Mucosa of descending colon (tissue), 3 donors: ENCODE measurements around the gene PSMD9. TPM values are rescaled to one million over a fixed set of nuclear protein-coding genes. Genes with fewer than 3 reads are reported as not detected.

Experiments
- ATAC-seq: fragments of 200-7000 bp; cut with Tn5 transposase; one replicate; pipeline ENCODE4 v1.9.1; 2020; ENCODE audit warnings: mild to moderate bottlenecking, moderate library complexity
- DNase-seq, 3 donors: peaks; one replicate each; pipeline ENCODE4 v3.0.0-alpha.2; 2020
- H3K36me3 ChIP-seq: fragments of 200-600 bp; one replicate; pipeline ENCODE4 v1.8.0; 2021; ENCODE audit warnings: low read depth, mild to moderate bottlenecking
- H3K4me1 ChIP-seq: fragments of 200-600 bp; one replicate; pipeline ENCODE4 v1.8.0; 2021; ENCODE audit warnings: low read depth, mild to moderate bottlenecking
- H3K4me3 ChIP-seq: fragments of 200-600 bp; one replicate; pipeline ENCODE4 v1.8.0; 2021; ENCODE audit warnings: mild to moderate bottlenecking
- H3K9me3 ChIP-seq: fragments of 200-600 bp; one replicate; pipeline ENCODE4 v1.8.0; 2021; ENCODE audit warnings: mild to moderate bottlenecking
- CTCF ChIP-seq: fragments of 200-600 bp; IDR thresholded peaks from one replicate; pipeline ENCODE4 v1.8.0; 2022; ENCODE audit warnings: antibody characterized with exemption, mild to moderate bottlenecking
- intact Hi-C, 2 donors: fragments of 100-400 bp; cut with DNase I in 1 of 2; cut with micrococcal nuclease in 1 of 2; formaldehyde crosslinking; loops; one replicate each; pipeline versions ENCODE4 v1.11.0 to v1.11.1; 2022; cut with DNase I, micrococcal nuclease
- total RNA-seq, 3 donors: library from RNA; stranded (reverse); fragmentation: NEBNext Ultra II Directional in 2 of 3; extraction: Animal tissue kit (Norgen Biotek cat#: 25700) in 2 of 3; gene quantifications; one replicate each; pipeline versions ENCODE4 v1.2.1 to v1.2.4, GENCODE V29; 2021 to 2023
- donor health status: DM: no; HTN: no; CAD: no; lungs with moderate emphysema.
- donor health status: DM: no; HTN: no; CAD: no.
- donor health status: DM: no; HTN: yes; CAD: no.

PSMD9 gene
- total RNA-seq, 3 donors from 2014 or later, result 45.0 to 45.6 (median 45.2) TPM

GRCh38 chr12:121946313-121947025 is 57.9 kb downstream of the PSMD9 start:
- intact Hi-C loops, result no loop called here

GRCh38 chr12:121947981-121948380 is 59.4 kb downstream of the PSMD9 start:
- no peak for TF ChIP-seq CTCF
- Histone ChIP-seq H3K9me3 (no peaks in the 10 kb centered on the region), H3K36me3 (no peaks in the 10 kb centered on the region), H3K4me1 (no peaks in the 10 kb centered on the region), H3K4me3 (no peak overlapping the region)
- ATAC-seq, result no peak
- no peak for DNase-seq
- intact Hi-C loops, result no loop called here

More at GRCh38 chr12:121946313-121947025, 57.9 kb downstream of the PSMD9 start:
- no peaks in the 10 kb centered on the region for H3K4me1 ChIP-seq
- no peak for ATAC-seq
- TF ChIP-seq CTCF, result no peak
- no peak for DNase-seq
- H3K9me3 ChIP-seq, result no peaks in the 10 kb centered on the region
- H3K36me3 ChIP-seq, result no peaks in the 10 kb centered on the region
- H3K4me3 ChIP-seq, result no peak overlapping the region

- H3K9me3 ChIP-seq, result no peaks in the 10 kb centered on the region
- ATAC-seq (no peak), DNase-seq (no peak)
- intact Hi-C loops, result no loop called here
- no peak overlapping the region for H3K4me3 ChIP-seq
- no peaks in the 10 kb centered on the region for H3K36me3 ChIP-seq
- H3K4me1 ChIP-seq, result no peaks in the 10 kb centered on the region
- TF ChIP-seq CTCF, result no peak
Measured at GRCh38 chr12:121949648-121950397, 61.2 kb downstream of the PSMD9 start.

- DNase-seq (no peak), ATAC-seq (no peak)
- Histone ChIP-seq H3K4me3 (no peak overlapping the region), H3K36me3 (no peaks in the 10 kb centered on the region), H3K9me3 (no peaks in the 10 kb centered on the region), H3K4me1 (peaks cover 2% of the 10 kb centered on the region)
- intact Hi-C loops, result no loop called here
- TF ChIP-seq CTCF, result no peak
Measured at GRCh38 chr12:121953117-121953692, 64.6 kb downstream of the PSMD9 start.

- no peaks in the 10 kb centered on the region for H3K36me3 ChIP-seq
- peaks cover 2% of the 10 kb centered on the region for H3K4me1 ChIP-seq
- intact Hi-C loops, result no loop called here
- peak; percentile 43 for ATAC-seq
- no peaks in the 10 kb centered on the region for H3K9me3 ChIP-seq
- no peak overlapping the region for H3K4me3 ChIP-seq
- no peak for TF ChIP-seq CTCF
- DNase-seq, result no peak
Measured at GRCh38 chr12:121953695-121954094, 65.1 kb downstream of the PSMD9 start.
